MCF 10A (cell line): ENCODE data around the gene ATP5F1D. TPM values are rescaled to one million over a fixed set of nuclear protein-coding genes. Genes with fewer than 3 reads are reported as not detected.
A peak's percentile ranks its signal among the peaks of the same experiment; 100 is the strongest.

Experiments used
- BruUV-seq: library from RNA; stranded (reverse); fragments of 400-500 nt; replicated peaks from 2 replicates; lab custom pipeline; 2021; lab: Mats Ljungman, UMichigan
- CTCF ChIA-PET: fragments of 300-600 bp; sonication (Branson Sonifier 250); formaldehyde crosslinking; extraction: SDS; loops from one replicate; lab custom pipeline; 2021; ENCODE audit warnings: antibody characterized with exemption, inconsistent platforms; lab: Yijun Ruan, JAX
- POLR2A ChIA-PET: fragments of 300-600, 350-650 bp; sonication (Branson Sonifier 250); formaldehyde crosslinking; extraction: SDS; loops from one replicate; lab custom pipeline; 2020; ENCODE audit warnings: antibody characterized with exemption, inconsistent platforms; lab: Yijun Ruan, JAX
- DNase-seq: peaks from one replicate; pipeline ENCODE4 v3.0.0-alpha.2; 2018; ENCODE audit not compliant: unreplicated experiment
- H3K27ac Mint-ChIP-seq: one replicate; pipeline ENCODE4 v1.8.0; 2022; ENCODE audit warnings: mild to moderate bottlenecking, low read depth, mixed read lengths; ENCODE audit not compliant: unreplicated experiment
- H3K27me3 Mint-ChIP-seq: one replicate; pipeline ENCODE4 v1.8.0; 2022; ENCODE audit warnings: mixed read lengths; ENCODE audit not compliant: insufficient read depth, unreplicated experiment
- H3K36me3 Mint-ChIP-seq: one replicate; pipeline ENCODE4 v1.8.0; 2022; ENCODE audit warnings: mild to moderate bottlenecking, moderate library complexity, mixed read lengths; ENCODE audit not compliant: insufficient read depth, unreplicated experiment
- H3K4me1 Mint-ChIP-seq: one replicate; pipeline ENCODE4 v1.8.0; 2022; ENCODE audit warnings: mixed read lengths; ENCODE audit not compliant: insufficient read depth, unreplicated experiment
- H3K4me3 Mint-ChIP-seq: one replicate; pipeline ENCODE4 v1.8.0; 2022; ENCODE audit warnings: mild to moderate bottlenecking, moderate library complexity, mixed read lengths; ENCODE audit not compliant: unreplicated experiment
- H3K9me3 Mint-ChIP-seq: one replicate; pipeline ENCODE4 v1.8.0; 2022; ENCODE audit warnings: mixed read lengths; ENCODE audit not compliant: unreplicated experiment
- CTCF ChIP-seq: fragments of 200-600 bp; IDR thresholded peaks from one replicate; pipeline ENCODE4 v1.8.0; 2022; ENCODE audit warnings: antibody characterized with exemption, mild to moderate bottlenecking; ENCODE audit not compliant: unreplicated experiment
- intact Hi-C: fragments of 100-400 bp; cut with micrococcal nuclease; formaldehyde crosslinking; loops from 2 replicates; pipeline ENCODE4 v1.14.1; 2022
- total RNA-seq: library from RNA; stranded (reverse); gene quantifications from 2 replicates; pipeline ENCODE4 v1.2.3, GENCODE V29; 2022

The ATP5F1D gene
- total RNA-seq, 1 experiment from 2014 or later = 258 TPM

- no TSS peak for BruUV-seq
- Mint-ChIP-seq H3K9me3 (no peaks in the 10 kb centered on the region), H3K4me3 (peak overlapping the region; percentile 84), H3K4me1 (peaks cover 21% of the 10 kb centered on the region), H3K27me3 (no peaks in the 10 kb centered on the region), H3K27ac (no peak overlapping the region), H3K36me3 (peaks cover 72% of the 10 kb centered on the region)
- DNase-seq = no peak
- intact Hi-C loops = loop anchor here (10.0 kb wide), 1 partner anchor 113 kb away; the partner anchor contains the start of gene NDUFS7
- TF ChIP-seq CTCF = no peak
- CTCF ChIA-PET = interaction anchor here (0.5 to 0.7 kb wide), 3 partner anchors 39 to 243 kb away, joined by 3 read pairs; no protein-coding TSS in a partner anchor
- POLR2A ChIA-PET = interaction anchor here (0.5 to 2.9 kb wide), 4 partner anchors 10 to 1057 kb away, joined by 3 to 15 read pairs (median 4); partner anchors contain the start of genes LSM7 and SPPL2B
Measured at GRCh38 chr19:1271528-1272422, 30.2 kb downstream of the ATP5F1D start.

- H3K4me1 Mint-ChIP-seq = peaks cover 24% of the 10 kb centered on the region
- TSS peak; percentile 3 for BruUV-seq
- peaks cover 73% of the 10 kb centered on the region for H3K36me3 Mint-ChIP-seq
- H3K27me3 Mint-ChIP-seq = no peaks in the 10 kb centered on the region
- H3K27ac Mint-ChIP-seq = no peak overlapping the region
- CTCF ChIA-PET = interaction anchor here (0.5 to 1.9 kb wide), 2 partner anchors 28 to 55 kb away, joined by 3 to 20 read pairs; no protein-coding TSS in a partner anchor
- intact Hi-C loops = loop anchor here (10.0 kb wide), 1 partner anchor 112 kb away; the partner anchor contains the start of gene NDUFS7
- POLR2A ChIA-PET = interaction anchor here (0.5 to 2.9 kb wide), 7 partner anchors 11 to 159 kb away, joined by 3 to 15 read pairs (median 5); no protein-coding TSS in a partner anchor
- H3K4me3 Mint-ChIP-seq = peak overlapping the region; percentile 77
- DNase-seq = no peak
- H3K9me3 Mint-ChIP-seq = no peaks in the 10 kb centered on the region
- TF ChIP-seq CTCF = no peak
Measured at GRCh38 chr19:1272423-1273262, 31.1 kb downstream of the ATP5F1D start.

GRCh38 chr19:1273263-1274041, 31.9 kb downstream of the ATP5F1D start:
- peaks cover 80% of the 10 kb centered on the region for H3K36me3 Mint-ChIP-seq
- TF ChIP-seq CTCF = no peak
- H3K4me3 Mint-ChIP-seq = peak overlapping the region; percentile 77
- CTCF ChIA-PET = interaction anchor here (0.8 to 1.9 kb wide), 3 partner anchors 29 to 177 kb away, joined by 3 to 20 read pairs (median 5); no protein-coding TSS in a partner anchor
- H3K4me1 Mint-ChIP-seq = peaks cover 18% of the 10 kb centered on the region
- no peak overlapping the region for H3K27ac Mint-ChIP-seq
- no TSS peak for BruUV-seq
- H3K27me3 Mint-ChIP-seq = no peaks in the 10 kb centered on the region
- POLR2A ChIA-PET = interaction anchor here (0.5 to 2.9 kb wide), 12 partner anchors 11 to 698 kb away, joined by 3 to 15 read pairs (median 3); partner anchors contain the start of gene ATP5F1D
- H3K9me3 Mint-ChIP-seq = no peaks in the 10 kb centered on the region
- no peak for DNase-seq
- intact Hi-C loops = loop anchor here (10.0 kb wide), 1 partner anchor 111 kb away; the partner anchor contains the start of gene NDUFS7
